IMR-90 (cell line): ENCODE measurements around the gene CLHC1. TPM values are rescaled to one million over a fixed set of nuclear protein-coding genes. Genes with fewer than 3 reads are reported as not detected.

Experiments used
- ATAC-seq: fragments of 200-7000 bp; cut with Tn5 transposase; 2 replicates; pipeline ENCODE4 v1.9.1; 2020; ENCODE audit warnings: low read depth, mild to moderate bottlenecking, moderate library complexity
- BruUV-seq: library from RNA; stranded (reverse); fragments of 400-500 nt; replicated peaks from 2 replicates; lab custom pipeline; 2021; lab: Mats Ljungman, UMichigan
- CTCF ChIA-PET: fragments of 300-600 bp; formaldehyde crosslinking; extraction: SDS; loops from one replicate; lab custom pipeline; 2021; ENCODE audit warnings: antibody characterized with exemption; lab: Yijun Ruan, JAX
- POLR2A ChIA-PET: fragments of 300-600 bp; sonication (Branson Sonifier 250); formaldehyde crosslinking; loops from one replicate; lab custom pipeline; 2022; ENCODE audit warnings: antibody characterized with exemption; ENCODE audit not compliant: unreplicated experiment; lab: Charles Lee
- DNase-seq: peaks from one replicate; pipeline ENCODE4 v3.0.0; 2013
- H2AFZ ChIP-seq: replicated peaks from 2 replicates; pipeline ENCODE3; 2013; ENCODE audit warnings: low read length, mild to moderate bottlenecking; ENCODE audit not compliant: poor library complexity
- H2AK5ac ChIP-seq: 2 replicates; pipeline ENCODE4 v1.6.1; 2013; ENCODE audit warnings: low read depth, low read length, inconsistent platforms
- H2AK9ac ChIP-seq: replicated peaks from 2 replicates; pipeline ENCODE3; 2013; ENCODE audit warnings: mild to moderate bottlenecking, low read depth, low read length, moderate library complexity; ENCODE audit not compliant: poor library complexity
- H2BK120ac ChIP-seq: 2 replicates; pipeline ENCODE4 v1.6.1; 2013; ENCODE audit warnings: low read depth, low read length, inconsistent platforms
- H2BK15ac ChIP-seq: 3 replicates; pipeline ENCODE4 v1.6.1; 2013; ENCODE audit warnings: low read depth, low read length, inconsistent platforms
- H2BK20ac ChIP-seq: 2 replicates; pipeline ENCODE4 v1.6.1; 2013; ENCODE audit warnings: low read depth, mild to moderate bottlenecking, inconsistent platforms, low read length, moderate library complexity
- H2BK5ac ChIP-seq: 2 replicates; pipeline ENCODE4 v1.6.1; 2013; ENCODE audit warnings: mild to moderate bottlenecking, low read depth, low read length, inconsistent platforms; ENCODE audit not compliant: poor library complexity, severe bottlenecking
- H3K14ac ChIP-seq: replicated peaks from 2 replicates; pipeline ENCODE4 v1.6.1; 2013; ENCODE audit warnings: low read depth, low read length, inconsistent platforms
- H3K18ac ChIP-seq: 2 replicates; pipeline ENCODE4 v1.6.1; 2013; ENCODE audit warnings: low read depth, low read length, control low read depth
- H3K23ac ChIP-seq: 2 replicates; pipeline ENCODE4 v1.6.1; 2013; ENCODE audit warnings: low read depth, low read length, inconsistent platforms
- H3K27ac ChIP-seq: 2 replicates; pipeline ENCODE4 v1.5.1; 2013; ENCODE audit warnings: mild to moderate bottlenecking, control low read depth, low read length; ENCODE audit not compliant: insufficient read depth
- H3K27me3 ChIP-seq: 2 replicates; pipeline ENCODE4 v1.6.1; 2013; ENCODE audit warnings: low read length; ENCODE audit not compliant: control insufficient read depth, insufficient read depth
- H3K36me3 ChIP-seq: 2 replicates; pipeline ENCODE4 v1.6.1; 2013; ENCODE audit warnings: low read length, mixed read lengths; ENCODE audit not compliant: control insufficient read depth, insufficient read depth
- H3K4ac ChIP-seq: 2 replicates; pipeline ENCODE4 v1.6.1; 2013; ENCODE audit warnings: low read depth, low read length, inconsistent platforms
- H3K4me1 ChIP-seq: 2 replicates; pipeline ENCODE4 v1.6.1; 2013; ENCODE audit warnings: low read length, mixed read lengths; ENCODE audit not compliant: control insufficient read depth, insufficient read depth
- H3K4me2 ChIP-seq: 2 replicates; pipeline ENCODE4 v1.6.1; 2013; ENCODE audit warnings: low read depth, mild to moderate bottlenecking, control low read depth, low read length, moderate library complexity
- H3K4me3 ChIP-seq: 2 replicates; pipeline ENCODE4 v1.5.1; 2013; ENCODE audit warnings: low read depth, mild to moderate bottlenecking, control low read depth, low read length, moderate library complexity; ENCODE audit not compliant: insufficient read depth
- H3K56ac ChIP-seq: 2 replicates; pipeline ENCODE4 v1.6.1; 2013; ENCODE audit warnings: low read length, inconsistent platforms; ENCODE audit not compliant: insufficient read depth; ENCODE audit errors: extremely low read depth
- H3K79me1 ChIP-seq, 2 experiments: 2 replicates each; pipeline ENCODE4 v1.6.1; 2013; ENCODE audit warnings: low read length in 2 of 2, inconsistent platforms in 1 of 2, low read depth in 1 of 2
- H3K9ac ChIP-seq: 2 replicates; pipeline ENCODE4 v1.6.1; 2013; ENCODE audit warnings: low read depth, low read length, control low read depth
- H3K9me1 ChIP-seq: 2 replicates; pipeline ENCODE4 v1.6.1; 2013; ENCODE audit warnings: low read length, inconsistent platforms; ENCODE audit not compliant: insufficient read depth
- H3K9me3 ChIP-seq: 2 replicates; pipeline ENCODE4 v1.6.1; 2013; ENCODE audit warnings: low read length; ENCODE audit not compliant: control insufficient read depth, insufficient read depth
- H4K20me1 ChIP-seq: 2 replicates; pipeline ENCODE4 v1.6.1; 2013; ENCODE audit warnings: low read length, inconsistent platforms; ENCODE audit not compliant: insufficient read depth
- H4K5ac ChIP-seq: 2 replicates; pipeline ENCODE4 v1.6.1; 2013; ENCODE audit warnings: mild to moderate bottlenecking, low read depth, low read length, control low read depth
- H4K8ac ChIP-seq, 2 experiments: 2 replicates each; pipeline ENCODE4 v1.6.1; 2013; ENCODE audit warnings: low read depth in 2 of 2, low read length in 2 of 2, control low read depth in 1 of 2, inconsistent platforms in 1 of 2
- H4K91ac ChIP-seq: 2 replicates; pipeline ENCODE4 v1.6.1; 2013; ENCODE audit warnings: low read depth, low read length, inconsistent platforms; ENCODE audit not compliant: insufficient read depth
- NFE2L2 ChIP-seq: fragments of 150-350 bp; IDR thresholded peaks from 2 replicates; pipeline ENCODE4 v1.6.1; 2016; ENCODE audit warnings: low read depth, mild to moderate bottlenecking, low read length
- RCOR1 ChIP-seq: IDR thresholded peaks from 2 replicates; pipeline ENCODE4 v1.6.1; 2012; ENCODE audit warnings: mild to moderate bottlenecking, low read length, improper control_type of control experiment; ENCODE audit not compliant: insufficient replicate concordance
- WGBS, 2 experiments: methylation state at CpG; one replicate each; pipeline versions ENCODE4 v1.1.5 to v1.1.7; 2013; ENCODE audit warnings: missing lambda C conversion rate in 2 of 2; ENCODE audit not compliant: insufficient read length in 1 of 2; ENCODE audit errors: extremely low coverage in 2 of 2; 5-methylcytosine and 5-hydroxymethylcytosine counted together
- dilution Hi-C: fragments of 300-500 bp; cut with HindIII; formaldehyde crosslinking; loops from one replicate; pipeline ENCODE4 v1.14.3; 2018; ENCODE audit warnings: low sequenced_read_pairs; ENCODE audit not compliant: unreplicated experiment
- in situ Hi-C: fragments of 300-500 bp; cut with MboI; formaldehyde crosslinking; loops from 3 replicates; pipeline ENCODE4 v1.14.3; 2019; ENCODE audit warnings: low sequenced_read_pairs, inconsistent platforms, mixed read lengths
- intact Hi-C: fragments of 100-400 bp; cut with micrococcal nuclease; formaldehyde crosslinking; loops from 2 replicates; pipeline ENCODE4 v1.10.0; 2022
- polyA plus RNA-seq, 3 experiments: library from polyadenylated mRNA; depleted of rRNA; stranded (reverse); fragments of >200 nt; gene quantifications; 2 replicates each; pipeline ENCODE4 v1.2.3, GENCODE V29; 2012; ENCODE audit warnings: low replicate concordance in 1 of 3
- total RNA-seq: library from RNA; depleted of rRNA; stranded (reverse); fragments of >200 nt; gene quantifications from 2 replicates; pipeline ENCODE4 v1.2.3, GENCODE V29; 2012

Gene CLHC1
- total and polyA plus RNA-seq, 2 of the 4 experiments (the other 2 are of a cell fraction) = 2.3 to 5.3 TPM

DNA sequence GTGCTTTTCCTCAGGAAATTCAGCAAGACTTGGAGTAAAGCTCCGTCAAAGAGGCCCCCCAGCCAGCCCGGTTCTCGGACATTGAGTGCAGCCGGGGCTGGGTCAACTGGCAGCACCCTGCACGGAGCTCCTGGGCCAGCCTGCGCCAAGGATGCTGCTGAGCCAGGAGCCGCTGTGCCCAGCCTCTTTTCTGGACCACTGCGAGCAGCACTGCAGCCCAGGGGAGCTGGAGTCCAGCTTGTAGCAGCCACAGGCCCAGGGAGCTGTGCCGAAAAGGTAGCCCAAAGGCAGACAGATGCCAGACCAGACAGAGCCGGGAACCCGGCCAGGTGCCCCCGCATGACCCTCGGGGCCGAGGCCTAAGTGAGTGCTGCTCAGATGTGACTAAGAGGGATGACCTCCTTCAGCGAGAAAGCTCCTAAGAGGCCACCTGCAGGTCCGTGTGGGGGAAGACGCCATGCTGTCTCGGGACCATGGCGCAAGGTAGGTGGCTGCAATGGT, 7.3 kb downstream of the CLHC1 start:
- H2BK15ac ChIP-seq = no peak overlapping the region
- BruUV-seq = no TSS peak
- DNase-seq = no peak
- H3K4me3 ChIP-seq = no peak overlapping the region
- H3K18ac ChIP-seq = no peak overlapping the region
- H3K23ac ChIP-seq = no peak overlapping the region
- in situ Hi-C loops (no loop called here), dilution Hi-C loops (no loop called here), intact Hi-C loops (no loop called here)
- H2AK9ac ChIP-seq = no peak overlapping the region
- peaks cover 5% of the 10 kb centered on the region; the same call in 1 of the 2 replicates for H3K36me3 ChIP-seq
- no peak overlapping the region for H2AFZ ChIP-seq
- POLR2A ChIA-PET = no interaction called here
- no peak overlapping the region for H3K9ac ChIP-seq
- H3K4me1 ChIP-seq = peaks cover 6% of the 10 kb centered on the region
- H4K5ac ChIP-seq = no peak overlapping the region
- no peak overlapping the region for H4K8ac ChIP-seq
- no peaks in the 10 kb centered on the region for H3K9me3 ChIP-seq
- no peaks in the 10 kb centered on the region for H3K27me3 ChIP-seq
- CTCF ChIA-PET = interaction anchor here (0.6 kb wide), 1 partner anchor 230 kb away, joined by 4 read pairs; no protein-coding TSS in a partner anchor
- no peak overlapping the region for H3K4me2 ChIP-seq
- peaks cover 14 to 57% of the 10 kb centered on the region in 2 experiments for H3K79me1 ChIP-seq
- no peak for ATAC-seq
- no peak overlapping the region for H4K91ac ChIP-seq
- TF ChIP-seq RCOR1 = no peak
- no peak for TF ChIP-seq NFE2L2
- H3K27ac ChIP-seq = no peak overlapping the region
- no peak overlapping the region for H3K14ac ChIP-seq
- H2AK5ac ChIP-seq = no peak overlapping the region
- H3K4ac ChIP-seq = no peak overlapping the region
- H4K20me1 ChIP-seq = no peaks in the 10 kb centered on the region
- H3K56ac ChIP-seq = no peak overlapping the region
- H2BK20ac ChIP-seq = no peak overlapping the region
- WGBS, 2 experiments = 76% methylated on average over 14 of the region's 19 CpGs; no CpG with 5 or more reads in 1 of the 2 experiments
- peaks cover 5% of the 10 kb centered on the region; the same call in 1 of the 2 replicates for H3K9me1 ChIP-seq
- no peak overlapping the region for H2BK120ac ChIP-seq
- no peak overlapping the region for H2BK5ac ChIP-seq
